ENCODE results near the gene ITPRIPL2. TPM values are rescaled to one million over a fixed set of nuclear protein-coding genes. Genes with fewer than 3 reads are reported as not detected.

ITPRIPL2 gene
- total and polyA plus RNA-seq, 2 of the 13 experiments (the other 11 are each of a cell fraction or from before 2014, with no cell fraction given), result 5.9 to 12.6 TPM

- TF ChIP-seq ZNF17 (CRISPR knock-in tag; IDR thresholded peaks at IDR 0.05) (no peak), MTA3 (CRISPR knock-in tag; IDR thresholded peaks at IDR 0.05) (no peak), TAF15 (IDR thresholded peaks at IDR 0.05; ENCODE audit: low read depth, low read length, poor library complexity, severe bottlenecking) (no peak), HNF4A (CRISPR knock-in tag; IDR thresholded peaks at IDR 0.05) (no peak), ZFY (CRISPR knock-in tag; IDR thresholded peaks at IDR 0.05) (no peak), ZBTB44 (CRISPR knock-in tag; IDR thresholded peaks at IDR 0.05) (no peak), ZNF256 (CRISPR knock-in tag; conservative IDR thresholded peaks at IDR 0.05) (no peak)
- TF ChIP-seq, protein P1, sequence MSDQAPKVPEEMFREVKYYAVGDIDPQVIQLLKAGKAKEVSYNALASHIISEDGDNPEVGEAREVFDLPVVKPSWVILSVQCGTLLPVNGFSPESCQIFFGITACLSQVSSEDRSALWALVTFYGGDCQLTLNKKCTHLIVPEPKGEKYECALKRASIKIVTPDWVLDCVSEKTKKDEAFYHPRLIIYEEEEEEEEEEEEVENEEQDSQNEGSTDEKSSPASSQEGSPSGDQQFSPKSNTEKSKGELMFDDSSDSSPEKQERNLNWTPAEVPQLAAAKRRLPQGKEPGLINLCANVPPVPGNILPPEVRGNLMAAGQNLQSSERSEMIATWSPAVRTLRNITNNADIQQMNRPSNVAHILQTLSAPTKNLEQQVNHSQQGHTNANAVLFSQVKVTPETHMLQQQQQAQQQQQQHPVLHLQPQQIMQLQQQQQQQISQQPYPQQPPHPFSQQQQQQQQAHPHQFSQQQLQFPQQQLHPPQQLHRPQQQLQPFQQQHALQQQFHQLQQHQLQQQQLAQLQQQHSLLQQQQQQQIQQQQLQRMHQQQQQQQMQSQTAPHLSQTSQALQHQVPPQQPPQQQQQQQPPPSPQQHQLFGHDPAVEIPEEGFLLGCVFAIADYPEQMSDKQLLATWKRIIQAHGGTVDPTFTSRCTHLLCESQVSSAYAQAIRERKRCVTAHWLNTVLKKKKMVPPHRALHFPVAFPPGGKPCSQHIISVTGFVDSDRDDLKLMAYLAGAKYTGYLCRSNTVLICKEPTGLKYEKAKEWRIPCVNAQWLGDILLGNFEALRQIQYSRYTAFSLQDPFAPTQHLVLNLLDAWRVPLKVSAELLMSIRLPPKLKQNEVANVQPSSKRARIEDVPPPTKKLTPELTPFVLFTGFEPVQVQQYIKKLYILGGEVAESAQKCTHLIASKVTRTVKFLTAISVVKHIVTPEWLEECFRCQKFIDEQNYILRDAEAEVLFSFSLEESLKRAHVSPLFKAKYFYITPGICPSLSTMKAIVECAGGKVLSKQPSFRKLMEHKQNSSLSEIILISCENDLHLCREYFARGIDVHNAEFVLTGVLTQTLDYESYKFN (CRISPR knock-in tag; conservative IDR thresholded peaks at IDR 0.05), result no peak
Measured at GRCh38 chr16:19085679-19086200, 28.0 kb upstream of the ITPRIPL2 start (continued).

Data from HepG2 (cell line).